ENCODE results near the gene PTPRJ. TPM values are rescaled to one million over a fixed set of nuclear protein-coding genes. Genes with fewer than 3 reads are reported as not detected.

Gene PTPRJ
- polyA plus RNA-seq, 3 donors = 10.0 to 36.4 (median 14.6) TPM

GRCh38 chr11:48017105-48017830 is 36.9 kb downstream of the PTPRJ start:
- Histone ChIP-seq H3K4me2 (replicated peaks; ENCODE audit: extremely low read depth, low read length, poor library complexity, severe bottlenecking) (peak overlapping the region; percentile 54), H2AFZ (ENCODE audit: insufficient read depth, low read depth, low read length, poor library complexity, severe bottlenecking) (no peak overlapping the region), H3K27ac (ENCODE audit: low read depth in 1 of 2, low read length in 2 of 2) (peak overlapping the region in 1 of 2 donors; percentile 89), H3K27me3 (ENCODE audit: control insufficient read depth in 2 of 2, insufficient read depth in 2 of 2, low read length in 2 of 2) (no peaks in the 10 kb centered on the region), H3K4me3 (replicated peaks in 1 of 3; ENCODE audit: low read depth in 2 of 3, low read length in 3 of 3) (peak overlapping the region in 1 of 3 experiments; percentile 54), H3K9ac (ENCODE audit: insufficient read depth, low read length, poor library complexity, severe bottlenecking) (no peak overlapping the region), H3K79me2 (ENCODE audit: insufficient read depth, low read length) (peaks cover 97% of the 10 kb centered on the region), H4K20me1 (ENCODE audit: insufficient read depth, low read length) (peaks cover 74% of the 10 kb centered on the region), H3K4me1 (ENCODE audit: control insufficient read depth in 1 of 2, insufficient read depth in 2 of 2, low read length in 2 of 2) (peaks cover 97 to 100% of the 10 kb centered on the region in 2 donors), H3K36me3 (replicated peaks in 1 of 2; ENCODE audit: control insufficient read depth in 1 of 2, insufficient read depth in 2 of 2, low read length in 2 of 2) (no peaks in the 10 kb centered on the region), H3K9me3 (replicated peaks in 1 of 2; ENCODE audit: control insufficient read depth in 1 of 2, insufficient read depth in 1 of 2, low read length in 2 of 2) (no peaks in the 10 kb centered on the region)
- Mint-ChIP-seq H3K27ac (peak overlapping the region; percentile 81 to 99 (median 93)), H3K4me3 (peak overlapping the region; percentile 4 to 31), H3K27me3 (ENCODE audit: low read depth in 3 of 3) (no peaks in the 10 kb centered on the region), H3K4me1 (peaks cover 97% of the 10 kb centered on the region), H3K36me3 (peaks cover 8 to 17% of the 10 kb centered on the region in 2 donors), H3K9me3 (no peaks in the 10 kb centered on the region)
- 10% methylated on average over 1 of the region's 1 CpG for WGBS (ENCODE audit: insufficient coverage)
- TF ChIP-seq CTCF (IDR thresholded peaks at IDR 0.05) = no peak
- intact Hi-C loops (cut with micrococcal nuclease) = loop anchor here (5.0 to 10.0 kb wide), 3 partner anchors 35 to 48 kb away; partner anchors contain the start of gene PTPRJ (in 2 of the 2)
- no peak for DNase-seq

- Histone ChIP-seq H2AFZ (ENCODE audit: insufficient read depth, low read depth, low read length, poor library complexity, severe bottlenecking) (no peak overlapping the region), H3K36me3 (replicated peaks in 1 of 2; ENCODE audit: control insufficient read depth in 1 of 2, insufficient read depth in 2 of 2, low read length in 2 of 2) (no peaks in the 10 kb centered on the region), H3K79me2 (ENCODE audit: insufficient read depth, low read length) (peaks cover 97% of the 10 kb centered on the region), H3K4me3 (replicated peaks in 1 of 3; ENCODE audit: low read depth in 2 of 3, low read length in 3 of 3) (peak overlapping the region in 1 of 3 experiments; percentile 54), H4K20me1 (ENCODE audit: insufficient read depth, low read length) (peaks cover 74% of the 10 kb centered on the region), H3K27me3 (ENCODE audit: control insufficient read depth in 2 of 2, insufficient read depth in 2 of 2, low read length in 2 of 2) (no peaks in the 10 kb centered on the region), H3K9ac (ENCODE audit: insufficient read depth, low read length, poor library complexity, severe bottlenecking) (no peak overlapping the region), H3K4me1 (ENCODE audit: control insufficient read depth in 1 of 2, insufficient read depth in 2 of 2, low read length in 2 of 2) (peaks cover 97 to 100% of the 10 kb centered on the region in 2 donors), H3K9me3 (replicated peaks in 1 of 2; ENCODE audit: control insufficient read depth in 1 of 2, insufficient read depth in 1 of 2, low read length in 2 of 2) (no peaks in the 10 kb centered on the region), H3K4me2 (replicated peaks; ENCODE audit: extremely low read depth, low read length, poor library complexity, severe bottlenecking) (peak overlapping the region; percentile 54), H3K27ac (ENCODE audit: low read depth in 1 of 2, low read length in 2 of 2) (peak overlapping the region; percentile 13 to 89)
- no peak for DNase-seq
- H3K4me3 Mint-ChIP-seq = peak overlapping the region in 1 of 2 donors; percentile 31
- intact Hi-C loops (cut with micrococcal nuclease) = loop anchor here (5.0 to 10.0 kb wide), 3 partner anchors 34 to 47 kb away; partner anchors contain the start of gene PTPRJ (in 2 of the 2)
- TF ChIP-seq CTCF (IDR thresholded peaks at IDR 0.05) = no peak
- peaks cover 0 to 2% (median 0%) of the 10 kb centered on the region in 3 donors for H3K27me3 Mint-ChIP-seq (ENCODE audit: low read depth in 3 of 3)
- H3K4me1 Mint-ChIP-seq = peaks cover 97% of the 10 kb centered on the region
- peaks cover 0 to 2% (median 0%) of the 10 kb centered on the region in 7 donors for H3K9me3 Mint-ChIP-seq
- peaks cover 14 to 17% of the 10 kb centered on the region in 2 donors for H3K36me3 Mint-ChIP-seq
- 43% methylated on average over 1 of the region's 3 CpGs for WGBS (ENCODE audit: insufficient coverage)
- H3K27ac Mint-ChIP-seq = peak overlapping the region; percentile 87 to 99 (median 94)
Observed at GRCh38 chr11:48017831-48018527, 37.6 kb downstream of the PTPRJ start.
